ENCODE results near the gene PNLIPRP2. TPM values are rescaled to one million over a fixed set of nuclear protein-coding genes. Genes with fewer than 3 reads are reported as not detected.

Gene PNLIPRP2
- total RNA-seq, 1 experiment from 2014 or later, result not detected

- H3K4me1 ChIP-seq, result no peaks in the 10 kb centered on the region
- no peak overlapping the region for H3K4me3 ChIP-seq
- no peak for DNase-seq
- H3K27me3 ChIP-seq, result no peaks in the 10 kb centered on the region
- no peaks in the 10 kb centered on the region for H3K36me3 ChIP-seq
- no peak overlapping the region for H3K27ac ChIP-seq
- H3K9me3 ChIP-seq (replicated peaks), result no peaks in the 10 kb centered on the region
Measured at GRCh38 chr10:116606061-116606483, 14.7 kb upstream of the PNLIPRP2 start.

- Histone ChIP-seq H3K27me3 (no peaks in the 10 kb centered on the region), H3K9me3 (replicated peaks) (no peaks in the 10 kb centered on the region), H3K36me3 (no peaks in the 10 kb centered on the region), H3K4me1 (no peaks in the 10 kb centered on the region), H3K27ac (no peak overlapping the region), H3K4me3 (no peak overlapping the region)
- no peak for DNase-seq
Measured at GRCh38 chr10:116607336-116607735, 13.4 kb upstream of the PNLIPRP2 start.

DNA sequence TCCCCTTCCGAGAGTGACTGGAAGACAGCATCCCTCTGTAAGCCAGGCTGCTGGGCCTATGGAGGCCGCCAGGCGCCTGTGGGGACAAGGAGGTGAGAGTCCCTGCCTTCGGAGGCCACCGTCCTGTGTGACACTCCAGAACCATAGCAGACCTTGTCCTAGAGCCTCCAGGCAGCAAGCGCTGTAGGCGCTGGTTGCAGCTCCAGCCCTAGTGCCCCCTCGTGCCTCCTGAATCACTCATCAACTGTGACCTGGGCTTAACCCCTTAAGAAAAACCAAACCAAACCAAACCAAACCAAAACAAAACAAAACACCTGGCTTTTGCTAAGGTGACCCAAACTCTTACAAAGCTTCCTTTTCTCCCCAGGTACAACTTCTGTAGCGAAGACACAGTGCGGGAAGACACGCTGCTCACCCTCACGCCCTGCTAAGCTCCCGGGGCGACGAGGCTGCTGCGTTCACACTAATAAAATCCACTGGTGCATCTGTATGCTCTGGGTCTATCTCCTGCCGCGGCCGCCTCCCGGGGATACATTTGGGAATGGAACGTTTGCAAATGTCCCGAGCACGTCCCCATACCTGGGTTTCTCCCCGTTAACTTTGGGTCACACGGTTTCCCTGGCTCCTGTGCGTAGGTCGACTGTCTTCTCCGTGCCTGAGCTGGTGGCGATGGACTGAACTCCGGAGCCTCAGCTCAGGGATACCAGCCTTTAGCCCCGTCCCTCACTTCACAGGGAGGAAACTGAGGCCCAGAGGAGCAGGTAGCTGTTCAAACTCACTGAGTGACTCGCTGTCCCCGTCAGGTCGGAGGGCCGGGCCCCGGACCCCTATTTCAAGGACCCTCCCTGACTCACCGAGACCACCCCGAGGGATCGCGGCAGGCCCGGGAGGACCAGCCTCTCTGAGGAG, 11.8 kb upstream of the PNLIPRP2 start:
- Histone ChIP-seq H3K4me1 (no peaks in the 10 kb centered on the region), H3K36me3 (no peaks in the 10 kb centered on the region), H3K9me3 (replicated peaks) (no peaks in the 10 kb centered on the region), H3K27me3 (no peaks in the 10 kb centered on the region), H3K4me3 (no peak overlapping the region), H3K27ac (no peak overlapping the region)
- DNase-seq, result no peak

DNA sequence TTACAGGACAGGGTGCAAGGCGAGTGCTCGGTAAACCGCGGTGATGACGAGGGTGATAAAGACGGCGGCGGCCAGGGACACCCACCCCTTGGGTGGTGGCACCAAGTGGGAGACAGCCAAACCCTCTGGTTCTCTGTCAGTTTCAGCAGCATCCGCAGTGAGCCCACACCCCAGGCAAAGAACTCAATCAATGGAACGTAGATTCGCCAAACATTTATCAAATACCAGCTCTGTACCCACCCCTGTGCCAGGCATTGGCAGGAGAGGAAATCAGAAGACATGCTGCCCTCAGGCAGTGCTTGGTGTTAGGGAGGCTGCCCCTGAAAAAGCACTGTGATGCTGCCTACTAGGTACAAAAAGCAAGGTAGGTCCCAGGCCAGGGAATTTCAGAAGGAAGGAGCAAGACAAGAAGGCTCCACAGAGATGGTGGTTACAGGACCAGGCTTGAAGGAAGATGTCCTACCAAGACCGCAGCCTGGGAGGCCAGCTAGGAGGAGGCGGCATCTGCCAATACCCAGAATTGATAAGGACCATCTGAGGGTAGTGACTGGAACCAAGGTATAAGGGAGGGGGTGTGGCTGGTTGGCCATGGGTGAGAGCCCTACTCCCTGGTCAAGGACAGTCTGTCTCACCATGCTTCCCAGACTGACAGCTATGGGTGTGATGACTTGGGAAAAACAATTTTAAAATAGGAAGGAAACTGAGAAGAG, 10.2 kb upstream of the PNLIPRP2 start:
- no peaks in the 10 kb centered on the region for H3K4me1 ChIP-seq
- H3K4me3 ChIP-seq, result no peak overlapping the region
- no peaks in the 10 kb centered on the region for H3K9me3 ChIP-seq (replicated peaks)
- DNase-seq, result no peak
- no peaks in the 10 kb centered on the region for H3K36me3 ChIP-seq
- no peak overlapping the region for H3K27ac ChIP-seq
- no peaks in the 10 kb centered on the region for H3K27me3 ChIP-seq

DNA sequence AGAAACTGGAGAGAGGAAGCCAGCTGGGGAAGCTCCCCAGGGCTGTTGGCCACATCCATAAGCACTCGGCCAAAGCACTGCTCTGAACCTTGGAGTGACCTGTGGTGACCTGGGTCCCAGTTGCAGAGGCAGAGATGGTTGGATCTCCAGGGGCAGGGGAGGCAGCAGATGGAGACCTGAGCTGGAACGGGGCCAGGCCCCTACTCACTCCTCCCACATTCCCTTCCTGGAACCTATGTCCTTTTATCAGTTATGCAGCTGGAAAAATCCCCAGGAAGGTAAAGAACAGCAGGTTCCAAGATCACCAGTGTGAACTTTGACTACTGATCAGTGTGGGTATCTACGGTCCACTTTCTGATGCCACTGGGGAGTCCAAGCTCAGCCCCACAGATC, 9.6 kb upstream of the PNLIPRP2 start:
- H3K4me3 ChIP-seq, result no peak overlapping the region
- H3K9me3 ChIP-seq (replicated peaks), result no peaks in the 10 kb centered on the region
- no peak overlapping the region for H3K27ac ChIP-seq
- no peak for DNase-seq
- H3K27me3 ChIP-seq, result no peaks in the 10 kb centered on the region
- no peaks in the 10 kb centered on the region for H3K36me3 ChIP-seq
- no peaks in the 10 kb centered on the region for H3K4me1 ChIP-seq

- H3K36me3 ChIP-seq, result no peaks in the 10 kb centered on the region
- H3K4me1 ChIP-seq, result no peaks in the 10 kb centered on the region
- no peaks in the 10 kb centered on the region for H3K27me3 ChIP-seq
- no peak overlapping the region for H3K4me3 ChIP-seq
- H3K27ac ChIP-seq, result no peak overlapping the region
- no peaks in the 10 kb centered on the region for H3K9me3 ChIP-seq (replicated peaks)
- no peak for DNase-seq
Measured at GRCh38 chr10:116612107-116612769, 8.5 kb upstream of the PNLIPRP2 start.

- no peak for DNase-seq
- no peaks in the 10 kb centered on the region for H3K4me1 ChIP-seq
- no peaks in the 10 kb centered on the region for H3K9me3 ChIP-seq (replicated peaks)
- no peaks in the 10 kb centered on the region for H3K36me3 ChIP-seq
- H3K27me3 ChIP-seq, result no peaks in the 10 kb centered on the region
- H3K4me3 ChIP-seq, result no peak overlapping the region
- H3K27ac ChIP-seq, result no peak overlapping the region
Measured at GRCh38 chr10:116613471-116613870, 7.3 kb upstream of the PNLIPRP2 start.

DNA sequence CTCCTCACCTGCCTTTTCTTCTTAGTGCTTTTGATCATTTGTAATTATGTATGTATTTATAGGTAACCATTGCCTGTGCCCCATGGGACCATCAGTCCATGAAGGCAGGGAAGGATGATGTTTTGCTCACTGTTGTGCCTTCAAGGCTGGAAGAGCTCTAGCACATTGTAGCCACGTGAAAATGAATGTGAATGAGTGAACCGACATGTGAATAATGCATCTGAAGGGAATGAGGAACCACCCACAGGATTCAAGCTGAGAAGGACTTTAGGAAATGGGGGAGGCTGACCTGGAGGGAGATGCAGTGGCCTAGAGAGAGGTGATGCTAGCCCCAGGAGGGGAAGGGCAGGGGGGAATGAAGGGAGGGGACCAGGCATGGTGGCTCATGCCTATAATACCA, 6.0 kb upstream of the PNLIPRP2 start:
- H3K27me3 ChIP-seq, result no peaks in the 10 kb centered on the region
- no peak overlapping the region for H3K4me3 ChIP-seq
- DNase-seq, result no peak
- no peaks in the 10 kb centered on the region for H3K9me3 ChIP-seq (replicated peaks)
- H3K4me1 ChIP-seq, result no peaks in the 10 kb centered on the region
- no peak overlapping the region for H3K27ac ChIP-seq
- no peaks in the 10 kb centered on the region for H3K36me3 ChIP-seq

- H3K27ac ChIP-seq, result no peak overlapping the region
- no peaks in the 10 kb centered on the region for H3K4me1 ChIP-seq
- no peaks in the 10 kb centered on the region for H3K27me3 ChIP-seq
- no peak for DNase-seq
- no peaks in the 10 kb centered on the region for H3K36me3 ChIP-seq
- H3K4me3 ChIP-seq, result no peak overlapping the region
- H3K9me3 ChIP-seq (replicated peaks), result no peaks in the 10 kb centered on the region
Measured at GRCh38 chr10:116615199-116615776, 5.5 kb upstream of the PNLIPRP2 start.

GRCh38 chr10:116621476-116621875, 723 bp downstream of the PNLIPRP2 start:
- H3K4me3 ChIP-seq, result no peak overlapping the region
- H3K27me3 ChIP-seq, result no peaks in the 10 kb centered on the region
- H3K4me1 ChIP-seq, result no peaks in the 10 kb centered on the region
- H3K36me3 ChIP-seq, result no peaks in the 10 kb centered on the region
- no peak overlapping the region for H3K27ac ChIP-seq
- no peaks in the 10 kb centered on the region for H3K9me3 ChIP-seq (replicated peaks)
- no peak for DNase-seq

DNA sequence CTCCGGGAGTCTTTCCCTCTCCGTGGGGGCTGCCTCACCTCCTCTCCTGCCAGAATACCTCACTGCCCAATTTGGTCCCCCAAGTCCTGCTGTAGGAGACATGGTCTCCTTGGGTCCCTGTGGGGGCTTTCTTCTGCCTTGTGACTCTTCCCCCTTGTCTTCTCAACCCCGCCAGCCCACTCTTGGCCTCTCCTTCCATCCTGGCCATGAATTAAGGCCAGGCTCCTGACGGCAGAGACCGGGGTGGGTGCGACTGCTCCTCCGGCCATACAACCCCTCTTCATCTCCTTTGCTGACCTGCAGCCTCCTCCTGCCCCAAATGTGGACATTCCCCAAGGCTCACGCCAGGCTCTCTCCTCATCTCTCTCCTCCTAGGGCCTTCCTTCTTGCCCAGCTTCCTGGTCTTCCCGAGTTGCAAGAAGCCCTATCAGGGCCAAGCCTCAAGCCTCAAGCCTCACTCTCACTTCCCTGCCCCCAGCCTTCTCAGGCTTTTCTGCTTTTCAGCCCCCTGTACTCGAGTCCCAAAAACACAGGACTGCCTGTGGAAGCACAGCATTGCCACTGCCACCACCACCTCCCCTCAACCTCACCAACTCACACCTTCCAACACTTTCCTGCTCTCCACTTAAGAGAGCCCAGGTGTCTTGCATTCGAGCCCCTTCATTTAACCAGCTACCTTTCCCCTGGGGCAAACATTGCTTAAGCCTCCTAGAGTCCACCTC, 1.3 kb downstream of the PNLIPRP2 start:
- Histone ChIP-seq H3K4me1 (no peaks in the 10 kb centered on the region), H3K27me3 (no peaks in the 10 kb centered on the region), H3K27ac (no peak overlapping the region), H3K36me3 (no peaks in the 10 kb centered on the region), H3K4me3 (no peak overlapping the region), H3K9me3 (replicated peaks) (no peaks in the 10 kb centered on the region)
- no peak for DNase-seq

GRCh38 chr10:116625845-116626244, 5.1 kb downstream of the PNLIPRP2 start:
- Histone ChIP-seq H3K27ac (no peak overlapping the region), H3K4me3 (no peak overlapping the region), H3K9me3 (replicated peaks) (no peaks in the 10 kb centered on the region), H3K4me1 (no peaks in the 10 kb centered on the region), H3K27me3 (no peaks in the 10 kb centered on the region), H3K36me3 (no peaks in the 10 kb centered on the region)
- DNase-seq, result no peak

- Histone ChIP-seq H3K27me3 (no peaks in the 10 kb centered on the region), H3K4me1 (no peaks in the 10 kb centered on the region), H3K36me3 (no peaks in the 10 kb centered on the region), H3K9me3 (replicated peaks) (no peaks in the 10 kb centered on the region), H3K4me3 (no peak overlapping the region), H3K27ac (no peak overlapping the region)
- DNase-seq, result no peak
Measured at GRCh38 chr10:116626815-116627214, 6.1 kb downstream of the PNLIPRP2 start.

GRCh38 chr10:116627386-116627933, 6.7 kb downstream of the PNLIPRP2 start:
- H3K27ac ChIP-seq, result no peak overlapping the region
- H3K36me3 ChIP-seq, result no peaks in the 10 kb centered on the region
- no peak for DNase-seq
- H3K27me3 ChIP-seq, result no peaks in the 10 kb centered on the region
- no peaks in the 10 kb centered on the region for H3K9me3 ChIP-seq (replicated peaks)
- no peak overlapping the region for H3K4me3 ChIP-seq
- no peaks in the 10 kb centered on the region for H3K4me1 ChIP-seq

Data from SJCRH30 (cell line).